ENCODE measurements around the gene CPB2.

CPB2 gene

DNA sequence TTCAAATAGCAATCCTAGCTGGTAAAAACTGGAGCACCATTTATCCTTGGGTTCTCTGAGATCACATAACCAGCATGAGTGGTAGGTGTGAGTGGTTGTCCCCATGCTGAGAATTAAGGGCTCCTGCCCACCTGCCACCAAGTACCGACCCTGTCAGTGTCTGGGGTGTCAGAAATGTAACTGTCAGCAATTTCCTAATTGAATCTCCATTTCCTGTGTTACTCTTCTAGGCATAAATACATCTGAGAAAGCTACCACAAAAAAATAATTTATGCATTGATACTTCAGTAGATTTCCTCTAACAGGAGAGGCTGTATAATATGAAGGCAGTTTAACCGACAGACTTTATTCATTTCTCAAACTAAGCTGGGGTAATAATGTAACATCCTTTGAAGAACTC, 25.1 kb downstream of the CPB2 start:
- TF ChIP-seq, protein P1, sequence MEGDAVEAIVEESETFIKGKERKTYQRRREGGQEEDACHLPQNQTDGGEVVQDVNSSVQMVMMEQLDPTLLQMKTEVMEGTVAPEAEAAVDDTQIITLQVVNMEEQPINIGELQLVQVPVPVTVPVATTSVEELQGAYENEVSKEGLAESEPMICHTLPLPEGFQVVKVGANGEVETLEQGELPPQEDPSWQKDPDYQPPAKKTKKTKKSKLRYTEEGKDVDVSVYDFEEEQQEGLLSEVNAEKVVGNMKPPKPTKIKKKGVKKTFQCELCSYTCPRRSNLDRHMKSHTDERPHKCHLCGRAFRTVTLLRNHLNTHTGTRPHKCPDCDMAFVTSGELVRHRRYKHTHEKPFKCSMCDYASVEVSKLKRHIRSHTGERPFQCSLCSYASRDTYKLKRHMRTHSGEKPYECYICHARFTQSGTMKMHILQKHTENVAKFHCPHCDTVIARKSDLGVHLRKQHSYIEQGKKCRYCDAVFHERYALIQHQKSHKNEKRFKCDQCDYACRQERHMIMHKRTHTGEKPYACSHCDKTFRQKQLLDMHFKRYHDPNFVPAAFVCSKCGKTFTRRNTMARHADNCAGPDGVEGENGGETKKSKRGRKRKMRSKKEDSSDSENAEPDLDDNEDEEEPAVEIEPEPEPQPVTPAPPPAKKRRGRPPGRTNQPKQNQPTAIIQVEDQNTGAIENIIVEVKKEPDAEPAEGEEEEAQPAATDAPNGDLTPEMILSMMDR (IDR thresholded peaks at IDR 0.05; ENCODE audit: unreplicated experiment in 3 of 3): no peak
- Mint-ChIP-seq H3K27ac (no peak overlapping the region), H3K27me3 (ENCODE audit: low read depth) (peaks cover 4% of the 10 kb centered on the region), H3K36me3 (ENCODE audit: low read depth) (no peaks in the 10 kb centered on the region), H3K4me1 (no peaks in the 10 kb centered on the region), H3K9me3 (peaks cover 2% of the 10 kb centered on the region), H3K4me3 (no peak overlapping the region)

- no peak overlapping the region for H3K4me3 Mint-ChIP-seq
- no peaks in the 10 kb centered on the region for H3K36me3 Mint-ChIP-seq (ENCODE audit: low read depth)
- peaks cover 2% of the 10 kb centered on the region for H3K9me3 Mint-ChIP-seq
- peaks cover 4% of the 10 kb centered on the region for H3K27me3 Mint-ChIP-seq (ENCODE audit: low read depth)
- no peaks in the 10 kb centered on the region for H3K4me1 Mint-ChIP-seq
- H3K27ac Mint-ChIP-seq: no peak overlapping the region
- TF ChIP-seq, protein P1 (IDR thresholded peaks at IDR 0.05; ENCODE audit: unreplicated experiment in 3 of 3): no peak
Observed at GRCh38 chr13:46077265-46077664, 27.6 kb downstream of the CPB2 start.

DNA sequence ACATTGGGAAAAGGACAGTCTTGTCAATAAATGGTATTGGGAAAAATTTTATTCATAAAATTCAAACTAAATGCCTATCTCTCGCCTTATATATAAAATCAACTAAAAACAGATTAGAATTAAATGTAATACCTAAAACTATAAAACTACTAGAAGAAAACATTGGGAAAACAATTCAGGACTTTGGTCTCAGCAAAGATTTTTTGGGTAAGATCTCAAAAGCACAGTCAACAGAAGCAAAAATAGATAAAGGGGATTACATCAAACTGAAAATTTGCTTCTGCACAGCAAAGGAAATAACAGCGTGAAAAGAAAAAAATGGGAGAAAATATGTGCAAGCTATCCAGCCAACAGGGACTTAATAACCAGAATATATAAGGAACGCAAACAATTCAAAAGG, 28.0 kb downstream of the CPB2 start:
- H3K27me3 Mint-ChIP-seq (ENCODE audit: low read depth): peaks cover 4% of the 10 kb centered on the region
- H3K4me1 Mint-ChIP-seq: no peaks in the 10 kb centered on the region
- no peaks in the 10 kb centered on the region for H3K36me3 Mint-ChIP-seq (ENCODE audit: low read depth)
- peaks cover 2% of the 10 kb centered on the region for H3K9me3 Mint-ChIP-seq
- H3K27ac Mint-ChIP-seq: no peak overlapping the region
- no peak overlapping the region for H3K4me3 Mint-ChIP-seq
- TF ChIP-seq, protein P1 (IDR thresholded peaks at IDR 0.05; ENCODE audit: unreplicated experiment in 3 of 3): no peak

GRCh38 chr13:46075811-46076210, 29.0 kb downstream of the CPB2 start:
- Mint-ChIP-seq H3K27ac (no peak overlapping the region), H3K4me3 (no peak overlapping the region), H3K4me1 (no peaks in the 10 kb centered on the region), H3K27me3 (ENCODE audit: low read depth) (peaks cover 4% of the 10 kb centered on the region), H3K9me3 (peaks cover 2% of the 10 kb centered on the region), H3K36me3 (ENCODE audit: low read depth) (no peaks in the 10 kb centered on the region)
- TF ChIP-seq, protein P1 (IDR thresholded peaks at IDR 0.05; ENCODE audit: unreplicated experiment in 3 of 3): no peak

DNA sequence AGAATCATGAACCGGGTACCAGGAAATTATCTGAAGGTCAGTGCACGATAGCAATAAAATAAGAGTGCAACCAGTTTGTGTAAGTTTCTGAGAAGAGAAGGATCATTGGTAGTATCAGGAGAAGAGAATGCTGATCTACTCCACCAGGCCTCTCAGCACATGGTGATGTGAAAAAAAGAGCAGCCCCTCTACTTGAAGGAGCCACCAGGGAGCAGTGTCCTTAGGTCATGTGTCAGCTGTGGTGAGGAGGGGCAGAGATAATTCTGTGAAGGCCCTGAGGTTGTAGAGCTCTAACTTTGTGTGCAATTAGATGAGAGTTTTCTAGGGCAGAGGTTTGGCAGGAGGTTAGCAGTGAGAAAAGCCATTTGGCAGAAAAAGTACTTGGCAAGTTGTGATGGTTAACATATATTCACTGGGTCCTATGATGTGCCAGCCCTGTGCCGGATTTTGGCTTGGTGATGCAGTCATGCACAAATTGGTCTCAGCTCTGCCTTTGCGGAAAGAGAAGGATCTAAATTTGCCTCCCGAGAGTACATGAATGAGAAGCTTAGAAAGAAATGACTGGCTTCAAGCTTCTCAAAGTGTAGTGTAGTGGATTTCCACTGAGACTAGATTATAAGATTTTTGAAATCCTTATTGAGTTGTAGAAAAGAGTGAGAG, 33.1 kb downstream of the CPB2 start:
- H3K4me3 Mint-ChIP-seq: no peak overlapping the region
- H3K4me1 Mint-ChIP-seq: no peaks in the 10 kb centered on the region
- peaks cover 2% of the 10 kb centered on the region for H3K9me3 Mint-ChIP-seq
- TF ChIP-seq, protein P1 (IDR thresholded peaks at IDR 0.05; ENCODE audit: unreplicated experiment in 3 of 3): no peak
- H3K27ac Mint-ChIP-seq: no peak overlapping the region
- H3K27me3 Mint-ChIP-seq (ENCODE audit: low read depth): no peaks in the 10 kb centered on the region
- no peaks in the 10 kb centered on the region for H3K36me3 Mint-ChIP-seq (ENCODE audit: low read depth)

GRCh38 chr13:46063292-46063691, 41.5 kb downstream of the CPB2 start:
- H3K36me3 Mint-ChIP-seq (ENCODE audit: low read depth): no peaks in the 10 kb centered on the region
- no peak overlapping the region for H3K4me3 Mint-ChIP-seq
- H3K27ac Mint-ChIP-seq: no peak overlapping the region
- no peaks in the 10 kb centered on the region for H3K4me1 Mint-ChIP-seq
- H3K27me3 Mint-ChIP-seq (ENCODE audit: low read depth): no peaks in the 10 kb centered on the region
- TF ChIP-seq, protein P1 (IDR thresholded peaks at IDR 0.05; ENCODE audit: unreplicated experiment in 3 of 3): no peak
- H3K9me3 Mint-ChIP-seq: no peaks in the 10 kb centered on the region

Data from nephron (organoid).